H1 (cell line): ENCODE measurements around the gene MYL5. TPM values are rescaled to one million over a fixed set of nuclear protein-coding genes. Genes with fewer than 3 reads are reported as not detected.

Experiments
- CTCF ChIA-PET: fragments of 300-600 bp; sonication (Branson Sonifier 250); formaldehyde crosslinking; loops from one replicate; lab custom pipeline; 2021; ENCODE audit not compliant: partially characterized antibody; lab: Charles Lee
- POLR2A ChIA-PET: fragments of 300-600 bp; sonication (Branson Sonifier 250); formaldehyde crosslinking; loops from one replicate; lab custom pipeline; 2021; ENCODE audit warnings: inconsistent platforms; ENCODE audit not compliant: partially characterized antibody; lab: Charles Lee
- DNase-seq, 2 experiments: peaks; one replicate each; pipeline versions ENCODE4 v3.0.0 to v3.0.0-alpha.2; 2010 to 2022; ENCODE audit warnings: low spot score in 2 of 2, low read depth in 1 of 2, mixed read lengths in 1 of 2
- FAIRE-seq: peaks from 2 replicates; lab custom pipeline; 2011; peaks lifted over from hg19 to GRCh38; lab: Jason Lieb, UNC
- H2AFZ ChIP-seq: 2 replicates; pipeline ENCODE4 v1.8.1; 2012; ENCODE audit warnings: low read length, inconsistent platforms
- H2AK5ac ChIP-seq: 2 replicates; pipeline ENCODE4 v1.6.1; 2013; ENCODE audit warnings: low read depth, low read length
- H2BK120ac ChIP-seq: replicated peaks from 2 replicates; pipeline ENCODE3; 2013; ENCODE audit warnings: low read depth, low read length, inconsistent platforms
- H2BK12ac ChIP-seq: 2 replicates; pipeline ENCODE4 v1.6.1; 2013; ENCODE audit warnings: low read depth, low read length
- H2BK15ac ChIP-seq: 2 replicates; pipeline ENCODE4 v1.6.1; 2013; ENCODE audit warnings: low read length
- H2BK20ac ChIP-seq: 2 replicates; pipeline ENCODE4 v1.6.1; 2013; ENCODE audit warnings: low read length
- H2BK5ac ChIP-seq: 2 replicates; pipeline ENCODE4 v1.6.1; 2013; ENCODE audit warnings: low read depth, low read length
- H3K14ac ChIP-seq: 2 replicates; pipeline ENCODE4 v1.6.1; 2013; ENCODE audit warnings: inconsistent platforms; ENCODE audit not compliant: insufficient read length
- H3K18ac ChIP-seq: 2 replicates; pipeline ENCODE4 v1.6.1; 2013; ENCODE audit warnings: low read length; ENCODE audit errors: extremely low read depth
- H3K23ac ChIP-seq: 2 replicates; pipeline ENCODE4 v1.6.1; 2013; ENCODE audit warnings: inconsistent platforms; ENCODE audit not compliant: insufficient read length
- H3K23me2 ChIP-seq: 2 replicates; pipeline ENCODE4 v1.6.1; 2013; ENCODE audit warnings: low read depth, low read length
- H3K27ac ChIP-seq: 2 replicates; pipeline ENCODE4 v1.6.1; 2011; ENCODE audit warnings: low read depth, low read length, inconsistent platforms
- H3K27me3 ChIP-seq, 4 experiments: replicated peaks in 1 of 4; 1 replicate in 1 of 4; 2 replicates in 3 of 4; pipeline versions ENCODE4 v1.6.1 to v1.8.1; 2011 to 2013; ENCODE audit warnings: low read length in 3 of 4, mild to moderate bottlenecking in 3 of 4, inconsistent platforms in 2 of 4, mixed read lengths in 2 of 4, moderate library complexity in 1 of 4; ENCODE audit not compliant: control insufficient read depth in 3 of 4, insufficient read depth in 3 of 4; ENCODE audit errors: extremely low read depth in 1 of 4
- H3K36me3 ChIP-seq, 4 experiments: 2 replicates each; pipeline versions ENCODE4 v1.6.1 to v1.8.1; 2011 to 2013; ENCODE audit warnings: mild to moderate bottlenecking in 4 of 4, low read length in 3 of 4, moderate library complexity in 2 of 4, control low read depth in 1 of 4, inconsistent platforms in 1 of 4; ENCODE audit not compliant: insufficient read depth in 4 of 4, control insufficient read depth in 2 of 4
- H3K4ac ChIP-seq: replicated peaks from 2 replicates; pipeline ENCODE3; 2013; ENCODE audit warnings: low read length, low read depth, mixed read lengths, inconsistent platforms; ENCODE audit not compliant: insufficient read length
- H3K4me1 ChIP-seq, 4 experiments: replicated peaks in 1 of 4; 1 replicate in 1 of 4; 2 replicates in 3 of 4; pipeline versions ENCODE4 v1.6.1 to v1.8.1; 2011 to 2013; ENCODE audit warnings: low read length in 3 of 4, inconsistent platforms in 2 of 4, mixed read lengths in 1 of 4; ENCODE audit not compliant: insufficient read depth in 4 of 4, control insufficient read depth in 3 of 4
- H3K4me2 ChIP-seq, 2 experiments: 2 replicates each; pipeline versions ENCODE4 v1.6.1 to v1.8.1; 2011 to 2013; ENCODE audit warnings: low read depth in 2 of 2, low read length in 2 of 2, control low read depth in 1 of 2, inconsistent platforms in 1 of 2, mild to moderate bottlenecking in 1 of 2; ENCODE audit not compliant: insufficient read depth in 1 of 2
- H3K4me3 ChIP-seq, 4 experiments: fragments of 200-600, 300-600 bp in 1 of 4; sonication (generic), shearing (Covaris generic), sonication (Bioruptor Twin) in 1 of 4; 2 replicates each; pipeline versions ENCODE4 v1.5.1 to v1.8.1; 2011 to 2016; ENCODE audit warnings: low read length in 4 of 4, low read depth in 3 of 4, control low read depth in 2 of 4, inconsistent platforms in 2 of 4, mild to moderate bottlenecking in 2 of 4, mixed read lengths in 1 of 4, moderate library complexity in 1 of 4; ENCODE audit not compliant: insufficient read depth in 2 of 4; ENCODE audit errors: extremely low read depth in 1 of 4
- H3K56ac ChIP-seq: replicated peaks from 2 replicates; pipeline ENCODE3; 2013; ENCODE audit warnings: low read depth, mild to moderate bottlenecking, mixed read lengths, low read length, inconsistent platforms; ENCODE audit not compliant: insufficient read length
- H3K79me1 ChIP-seq: 2 replicates; pipeline ENCODE4 v1.6.1; 2013; ENCODE audit warnings: low read depth, low read length, control low read depth
- H3K79me2 ChIP-seq, 2 experiments: 2 replicates each; pipeline versions ENCODE4 v1.6.1 to v1.8.1; 2012 to 2013; ENCODE audit warnings: low read length in 2 of 2, mild to moderate bottlenecking in 2 of 2, inconsistent platforms in 1 of 2; ENCODE audit not compliant: insufficient read depth in 2 of 2, control insufficient read depth in 1 of 2
- H3K9ac ChIP-seq, 4 experiments: replicated peaks in 1 of 4; 1 replicate in 1 of 4; 2 replicates in 3 of 4; pipeline versions ENCODE4 v1.6.1 to v1.8.1; 2011 to 2013; ENCODE audit warnings: low read depth in 3 of 4, low read length in 3 of 4, control low read depth in 2 of 4, mild to moderate bottlenecking in 2 of 4, moderate library complexity in 2 of 4, inconsistent platforms in 1 of 4; ENCODE audit errors: extremely low read depth in 1 of 4
- H3K9me3 ChIP-seq, 2 experiments: 2 replicates each; pipeline versions ENCODE4 v1.6.1 to v1.8.1; 2012 to 2013; ENCODE audit warnings: mild to moderate bottlenecking in 2 of 2, moderate library complexity in 2 of 2, control low read depth in 1 of 2, inconsistent platforms in 1 of 2, low read depth in 1 of 2, low read length in 1 of 2, mixed read lengths in 1 of 2; ENCODE audit not compliant: insufficient read depth in 2 of 2
- H4K20me1 ChIP-seq, 2 experiments: replicated peaks in 1 of 2; 2 replicates each; pipeline versions ENCODE3 to v1.8.1; 2011 to 2013; ENCODE audit warnings: inconsistent platforms in 2 of 2, low read length in 2 of 2, mild to moderate bottlenecking in 1 of 2; ENCODE audit not compliant: insufficient read depth in 2 of 2, control insufficient read depth in 1 of 2
- H4K5ac ChIP-seq: 2 replicates; pipeline ENCODE4 v1.6.1; 2013; ENCODE audit warnings: low read length, low read depth, mixed read lengths, inconsistent platforms; ENCODE audit not compliant: insufficient read length
- H4K8ac ChIP-seq: 2 replicates; pipeline ENCODE4 v1.8.0; 2013; ENCODE audit warnings: mild to moderate bottlenecking, moderate library complexity, low read length, inconsistent platforms; ENCODE audit not compliant: insufficient read depth; ENCODE audit errors: extremely low read depth
- H4K91ac ChIP-seq: replicated peaks from 2 replicates; pipeline ENCODE3; 2013; ENCODE audit warnings: low read length, mixed read lengths, inconsistent platforms; ENCODE audit not compliant: insufficient read length
- BACH1 ChIP-seq: IDR thresholded peaks from 2 replicates; pipeline ENCODE4 v1.6.1; 2012; ENCODE audit warnings: low read length, improper control_type of control experiment
- CEBPB ChIP-seq: IDR thresholded peaks from 2 replicates; pipeline ENCODE4 v1.6.1; 2012; ENCODE audit warnings: low read depth, low read length
- CTBP2 ChIP-seq: IDR thresholded peaks from 2 replicates; pipeline ENCODE4 v1.7.0; 2011; ENCODE audit warnings: borderline replicate concordance, mild to moderate bottlenecking, moderate library complexity, mixed read lengths, low read length; ENCODE audit not compliant: insufficient read depth, insufficient read length
- EGR1 ChIP-seq: IDR thresholded peaks from 2 replicates; pipeline ENCODE4 v1.6.1; 2011; ENCODE audit warnings: low read depth, low read length, borderline replicate concordance
- EZH2 ChIP-seq: fragments of 200-600 bp; sonication (generic); IDR thresholded peaks from 2 replicates; pipeline ENCODE4 v1.7.1; 2012; ENCODE audit warnings: low read depth, mild to moderate bottlenecking, moderate library complexity, low read length, inconsistent platforms; ENCODE audit not compliant: severe bottlenecking
- FOSL1 ChIP-seq: IDR thresholded peaks from 2 replicates; pipeline ENCODE4 v1.6.1; 2011; ENCODE audit warnings: mild to moderate bottlenecking, low read depth, low read length, moderate library complexity; ENCODE audit not compliant: insufficient read depth
- NRF1 ChIP-seq: IDR thresholded peaks from 2 replicates; pipeline ENCODE4 v1.6.1; 2011; ENCODE audit warnings: mild to moderate bottlenecking, low read depth, low read length, improper control_type of control experiment
- POU5F1 ChIP-seq: IDR thresholded peaks from 2 replicates; pipeline ENCODE4 v1.6.1; 2011; ENCODE audit warnings: low read depth, mild to moderate bottlenecking, low read length, moderate library complexity
- RFX5 ChIP-seq: IDR thresholded peaks from 2 replicates; pipeline ENCODE4 v1.6.1; 2011; ENCODE audit warnings: low read depth, low read length, improper control_type of control experiment, borderline replicate concordance
- RNF2 ChIP-seq: fragments of 200-900, 300-1000 bp; sonication (generic); IDR thresholded peaks from 2 replicates; pipeline ENCODE4 v1.7.1; 2016; ENCODE audit warnings: borderline replicate concordance, low read depth, mild to moderate bottlenecking, antibody characterized with exemption, low read length; ENCODE audit not compliant: poor library complexity, severe bottlenecking; ENCODE audit errors: missing control alignments
- SAP30 ChIP-seq: fragments of 300-600 bp; sonication (generic); IDR thresholded peaks from 2 replicates; pipeline ENCODE4 v1.7.1; 2012; ENCODE audit warnings: low read length, moderate library complexity, mild to moderate bottlenecking, inconsistent platforms; ENCODE audit not compliant: insufficient read depth, insufficient replicate concordance
- SP4 ChIP-seq: IDR thresholded peaks from 2 replicates; pipeline ENCODE4 v1.6.1; 2012; ENCODE audit warnings: low read length, inconsistent platforms
- TAF7 ChIP-seq: optimal IDR thresholded peaks from 2 replicates; pipeline ENCODE3; 2011; ENCODE audit warnings: low read depth, mild to moderate bottlenecking, inconsistent platforms, low read length, moderate library complexity, borderline replicate concordance
- WGBS, 2 experiments: shearing (Covaris generic) in 1 of 2; methylation state at CpG; one replicate each; pipeline versions ENCODE4 v1.1.6 to v1.1.7; 2013 to 2015; ENCODE audit warnings: low lambda C conversion rate in 2 of 2, mixed read lengths in 2 of 2, inconsistent platforms in 1 of 2, low coverage in 1 of 2, missing lambda C conversion rate in 1 of 2; ENCODE audit not compliant: insufficient replicate concordance in 2 of 2, insufficient coverage in 1 of 2, insufficient read length in 1 of 2; ENCODE audit errors: extremely low coverage in 1 of 2, missing lambda C conversion rate in 1 of 2; 5-methylcytosine and 5-hydroxymethylcytosine counted together
- polyA plus RNA-seq, 7 experiments: library from polyadenylated mRNA; depleted of rRNA in 3 of 7; stranded (reverse) in 5 of 7; unstranded in 2 of 7; fragments of >200 nt in 5 of 7; fragments of 200-250 nt in 2 of 7; gene quantifications; 1 replicate in 5 of 7; 2 replicates in 1 of 7; 4 replicates in 1 of 7; pipeline versions ENCODE4 v1.2.1 to v1.2.3, GENCODE V29; 2011 to 2013; ENCODE audit warnings: missing spikeins in 2 of 7, mixed read lengths in 2 of 7
- total RNA-seq: library from RNA; stranded (reverse); fragmentation: NEBNext Ultra II Directional; extraction: Animal tissue kit (Norgen Biotek cat#: 25700); gene quantifications from 2 replicates; pipeline ENCODE4 v1.2.1, GENCODE V29; 2021

MYL5 gene
- total and polyA plus RNA-seq, 2 of the 8 experiments (the other 6 are each of a cell fraction or from before 2014, with no cell fraction given), result 5.7 to 6.8 TPM

- no peak overlapping the region for H4K5ac ChIP-seq
- TF ChIP-seq SP4 (no peak), TAF7 (no peak), EGR1 (no peak), NRF1 (no peak), RFX5 (no peak), FOSL1 (no peak), RNF2 (no peak), POU5F1 (no peak), SAP30 (no peak), EZH2 (no peak), BACH1 (no peak), CTBP2 (no peak), CEBPB (no peak)
Measured at GRCh38 chr4:709348-709747, 35.0 kb downstream of the MYL5 start.

More at GRCh38 chr4:709348-709747, 35.0 kb downstream of the MYL5 start:
- no peak overlapping the region for H3K4me3 ChIP-seq
- H3K14ac ChIP-seq, result no peak overlapping the region
- H3K27ac ChIP-seq, result no peak overlapping the region
- no peak overlapping the region for H2BK120ac ChIP-seq
- H3K4ac ChIP-seq, result no peak overlapping the region
- no peak overlapping the region for H2BK20ac ChIP-seq
- ChIA-PET CTCF (interaction anchor here (0.9 to 1.0 kb wide), 2 partner anchors 28 to 182 kb away, joined by 3 read pairs; no protein-coding TSS in a partner anchor), POLR2A (interaction anchor here (0.7 to 2.2 kb wide), 5 partner anchors 10 to 55 kb away, joined by 3 to 6 read pairs (median 3); no protein-coding TSS in a partner anchor)
- peaks cover 0 to 4% (median under 1%) of the 10 kb centered on the region in 4 experiments; a peak in 3 of 7 replicates for H3K27me3 ChIP-seq
- 0 out of 4 replicates have a peak overlapping the region, but pooled peaks of 1 of the 2 experiments have one; percentile 7 for H3K4me2 ChIP-seq
- H2AK5ac ChIP-seq, result no peak overlapping the region
- H4K20me1 ChIP-seq, result peaks cover 17 to 40% of the 10 kb centered on the region in 2 experiments
- peaks cover 12% of the 10 kb centered on the region; the same call in 1 of the 2 replicates for H3K23me2 ChIP-seq
- H2BK5ac ChIP-seq, result no peak overlapping the region
- H3K79me1 ChIP-seq, result peaks cover 24% of the 10 kb centered on the region
- H2BK12ac ChIP-seq, result no peak overlapping the region
- no peak overlapping the region for H4K91ac ChIP-seq
- no peak overlapping the region for H4K8ac ChIP-seq
- FAIRE-seq (no peak), DNase-seq (no peak)
- no peaks in the 10 kb centered on the region for H3K9me3 ChIP-seq
- peaks cover 0 to 6% (median 0%) of the 10 kb centered on the region in 4 experiments; a peak in 2 of 8 replicates for H3K36me3 ChIP-seq
- H3K4me1 ChIP-seq, result peaks cover 0 to 8% (median 5%) of the 10 kb centered on the region in 4 experiments; a peak in 5 of 7 replicates
- H3K18ac ChIP-seq, result no peak overlapping the region
- no peak overlapping the region for H3K56ac ChIP-seq
- H2BK15ac ChIP-seq, result no peak overlapping the region
- H3K79me2 ChIP-seq, result peaks cover 16 to 74% of the 10 kb centered on the region in 2 experiments
- no peak overlapping the region for H3K23ac ChIP-seq
- no peak overlapping the region for H2AFZ ChIP-seq
- WGBS, 2 experiments, result 91% methylated on average over 6 of the region's 6 CpGs; no CpG with 5 or more reads in 1 of the 2 experiments
- H3K9ac ChIP-seq, result no peak overlapping the region
